Astrocyte (in vitro differentiated cells and primary cell): ENCODE data around the gene INPP5B.

Experiments used
- EZH2 ChIP-seq: IDR thresholded peaks from 2 replicates; pipeline ENCODE4 v1.6.1; 2012; ENCODE audit warnings: mild to moderate bottlenecking, low read length, inconsistent platforms; ENCODE audit not compliant: insufficient read depth
- TF ChIP-seq, protein P1 (sequence below): IDR thresholded peaks from 2 replicates; pipeline ENCODE4 v1.5.1; 2011; ENCODE audit warnings: low read depth, mild to moderate bottlenecking, inconsistent platforms, low read length, moderate library complexity; ENCODE audit not compliant: insufficient read depth

DNA sequence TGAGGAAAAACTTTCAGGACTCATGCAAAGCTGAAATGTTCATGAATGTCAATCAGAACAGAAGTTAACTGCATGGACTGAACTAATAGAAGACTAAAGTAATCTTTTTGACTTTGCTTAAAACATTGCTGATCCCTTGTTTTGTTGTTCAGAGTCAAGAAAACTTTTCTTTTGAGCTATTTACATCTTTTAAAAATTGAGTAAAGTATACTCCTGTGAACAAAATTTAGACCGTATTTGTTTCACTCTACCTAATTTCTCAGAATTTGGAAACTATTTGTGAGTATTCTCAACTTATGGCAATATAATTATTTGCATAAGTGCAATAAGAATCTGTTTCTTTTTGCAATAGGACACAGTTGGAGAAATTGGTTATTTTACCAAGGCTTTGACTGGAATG is 41.1 kb downstream of the INPP5B start:
- TF ChIP-seq, protein P1, sequence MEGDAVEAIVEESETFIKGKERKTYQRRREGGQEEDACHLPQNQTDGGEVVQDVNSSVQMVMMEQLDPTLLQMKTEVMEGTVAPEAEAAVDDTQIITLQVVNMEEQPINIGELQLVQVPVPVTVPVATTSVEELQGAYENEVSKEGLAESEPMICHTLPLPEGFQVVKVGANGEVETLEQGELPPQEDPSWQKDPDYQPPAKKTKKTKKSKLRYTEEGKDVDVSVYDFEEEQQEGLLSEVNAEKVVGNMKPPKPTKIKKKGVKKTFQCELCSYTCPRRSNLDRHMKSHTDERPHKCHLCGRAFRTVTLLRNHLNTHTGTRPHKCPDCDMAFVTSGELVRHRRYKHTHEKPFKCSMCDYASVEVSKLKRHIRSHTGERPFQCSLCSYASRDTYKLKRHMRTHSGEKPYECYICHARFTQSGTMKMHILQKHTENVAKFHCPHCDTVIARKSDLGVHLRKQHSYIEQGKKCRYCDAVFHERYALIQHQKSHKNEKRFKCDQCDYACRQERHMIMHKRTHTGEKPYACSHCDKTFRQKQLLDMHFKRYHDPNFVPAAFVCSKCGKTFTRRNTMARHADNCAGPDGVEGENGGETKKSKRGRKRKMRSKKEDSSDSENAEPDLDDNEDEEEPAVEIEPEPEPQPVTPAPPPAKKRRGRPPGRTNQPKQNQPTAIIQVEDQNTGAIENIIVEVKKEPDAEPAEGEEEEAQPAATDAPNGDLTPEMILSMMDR = no peak
- no peak for TF ChIP-seq EZH2
